H9 (cell line): ENCODE results near the gene KIAA1328. TPM values are rescaled to one million over a fixed set of nuclear protein-coding genes. Genes with fewer than 3 reads are reported as not detected.

Source experiments
- DNase-seq: peaks from one replicate; pipeline ENCODE4 v3.0.0-alpha.2; 2017
- H2AFZ ChIP-seq: one replicate; pipeline ENCODE4 v1.6.1; 2013; ENCODE audit warnings: mild to moderate bottlenecking, low read length, control low read depth, moderate library complexity
- H2AK5ac ChIP-seq: 2 replicates; pipeline ENCODE4 v1.6.1; 2013; ENCODE audit warnings: low read length, control low read depth, mixed read lengths; ENCODE audit not compliant: insufficient read length
- H2BK120ac ChIP-seq: one replicate; pipeline ENCODE4 v1.6.1; 2013; ENCODE audit warnings: low read depth, mild to moderate bottlenecking, low read length, control low read depth, inconsistent platforms; ENCODE audit not compliant: poor library complexity, severe bottlenecking
- H2BK12ac ChIP-seq: 2 replicates; pipeline ENCODE4 v1.6.1; 2013; ENCODE audit warnings: low read length, control low read depth, mixed read lengths, low read depth; ENCODE audit not compliant: insufficient read length
- H2BK15ac ChIP-seq: 2 replicates; pipeline ENCODE4 v1.6.1; 2013; ENCODE audit warnings: low read depth, low read length, control low read depth
- H2BK20ac ChIP-seq: one replicate; pipeline ENCODE4 v1.6.1; 2013; ENCODE audit warnings: low read depth, mild to moderate bottlenecking, low read length, control low read depth, inconsistent platforms; ENCODE audit not compliant: poor library complexity, severe bottlenecking
- H2BK5ac ChIP-seq: 2 replicates; pipeline ENCODE4 v1.6.1; 2013; ENCODE audit warnings: low read length, control low read depth, mixed read lengths; ENCODE audit not compliant: insufficient read length
- H3K14ac ChIP-seq: 2 replicates; pipeline ENCODE4 v1.6.1; 2013; ENCODE audit warnings: low read length, control low read depth; ENCODE audit not compliant: insufficient read depth
- H3K18ac ChIP-seq: 2 replicates; pipeline ENCODE4 v1.6.1; 2013; ENCODE audit warnings: low read depth, mild to moderate bottlenecking, mixed read lengths, low read length, control low read depth; ENCODE audit not compliant: insufficient read length
- H3K23ac ChIP-seq: 2 replicates; pipeline ENCODE4 v1.6.1; 2013; ENCODE audit warnings: low read length, control low read depth, mixed read lengths, low read depth; ENCODE audit not compliant: insufficient read length
- H3K23me2 ChIP-seq: 2 replicates; pipeline ENCODE4 v1.6.1; 2013; ENCODE audit warnings: low read depth, mild to moderate bottlenecking, mixed read lengths, low read length, control low read depth; ENCODE audit not compliant: insufficient read length, poor library complexity, severe bottlenecking
- H3K27ac ChIP-seq: 2 replicates; pipeline ENCODE4 v1.5.1; 2013; ENCODE audit warnings: low read length, control low read depth, mixed read lengths, low read depth; ENCODE audit not compliant: insufficient read length
- H3K27me3 ChIP-seq: 2 replicates; pipeline ENCODE4 v1.6.1; 2013; ENCODE audit warnings: low read length, control low read depth, inconsistent platforms; ENCODE audit not compliant: insufficient read depth
- H3K4ac ChIP-seq: 2 replicates; pipeline ENCODE4 v1.6.1; 2013; ENCODE audit warnings: low read depth, mild to moderate bottlenecking, control low read depth, inconsistent platforms, low read length, moderate library complexity
- H3K4me1 ChIP-seq: 2 replicates; pipeline ENCODE4 v1.6.1; 2013; ENCODE audit warnings: low read length, control low read depth, inconsistent platforms; ENCODE audit not compliant: insufficient read depth
- H3K4me2 ChIP-seq: 2 replicates; pipeline ENCODE4 v1.6.1; 2013; ENCODE audit warnings: low read length, control low read depth, mixed read lengths; ENCODE audit not compliant: insufficient read length, insufficient read depth
- H3K56ac ChIP-seq: 2 replicates; pipeline ENCODE4 v1.6.1; 2013; ENCODE audit warnings: low read depth, mild to moderate bottlenecking, mixed read lengths, low read length, control low read depth; ENCODE audit not compliant: insufficient read length
- H3K79me1 ChIP-seq: 2 replicates; pipeline ENCODE4 v1.6.1; 2013; ENCODE audit warnings: low read depth, mild to moderate bottlenecking, moderate library complexity, low read length, control low read depth, inconsistent platforms; ENCODE audit not compliant: insufficient read depth, poor library complexity, severe bottlenecking
- H3K79me2 ChIP-seq: 2 replicates; pipeline ENCODE4 v1.6.1; 2013; ENCODE audit warnings: low read length, control low read depth, inconsistent platforms; ENCODE audit not compliant: insufficient read depth
- H3K9ac ChIP-seq: 2 replicates; pipeline ENCODE4 v1.6.1; 2013; ENCODE audit warnings: low read length, control low read depth, mixed read lengths; ENCODE audit not compliant: insufficient read length; ENCODE audit errors: extremely low read depth
- H3K9me3 ChIP-seq: one replicate; pipeline ENCODE4 v1.6.1; 2013; ENCODE audit warnings: low read depth, low read length, inconsistent platforms; ENCODE audit not compliant: control insufficient read depth
- H3T11ph ChIP-seq: one replicate; pipeline ENCODE4 v1.6.1; 2013; ENCODE audit warnings: mild to moderate bottlenecking, low read length, control low read depth, inconsistent platforms
- H4K20me1 ChIP-seq: one replicate; pipeline ENCODE4 v1.6.1; 2013; ENCODE audit not compliant: control insufficient read depth, insufficient read length, insufficient read depth
- H4K5ac ChIP-seq: 2 replicates; pipeline ENCODE4 v1.6.1; 2013; ENCODE audit warnings: low read depth, mild to moderate bottlenecking, mixed read lengths, low read length, control low read depth; ENCODE audit not compliant: insufficient read length
- H4K8ac ChIP-seq: replicated peaks from 2 replicates; pipeline ENCODE4 v1.6.1; 2013; ENCODE audit warnings: low read length, control low read depth, mixed read lengths, low read depth; ENCODE audit not compliant: insufficient read length
- H4K91ac ChIP-seq: 2 replicates; pipeline ENCODE4 v1.6.1; 2013; ENCODE audit warnings: low read depth, mild to moderate bottlenecking, moderate library complexity, mixed read lengths, low read length, control low read depth; ENCODE audit not compliant: insufficient read length
- H3K27ac Mint-ChIP-seq, 3 experiments: 2 replicates in 2 of 3; 3 replicates in 1 of 3; pipeline ENCODE4 v1.8.0; 2020 to 2021; ENCODE audit warnings: mixed read lengths in 3 of 3, mild to moderate bottlenecking in 1 of 3, moderate library complexity in 1 of 3
- H3K27me3 Mint-ChIP-seq: 2 replicates; pipeline ENCODE4 v1.8.0; 2021; ENCODE audit warnings: low read depth, mild to moderate bottlenecking, moderate library complexity, mixed read lengths
- H3K36me3 Mint-ChIP-seq, 3 experiments: 2 replicates in 2 of 3; 3 replicates in 1 of 3; pipeline ENCODE4 v1.8.0; 2020 to 2021; ENCODE audit warnings: low read depth in 3 of 3, mixed read lengths in 3 of 3; ENCODE audit not compliant: insufficient read depth in 1 of 3
- H3K4me1 Mint-ChIP-seq, 2 experiments: 2 replicates each; pipeline ENCODE4 v1.8.0; 2020; ENCODE audit warnings: mixed read lengths in 2 of 2
- H3K4me3 Mint-ChIP-seq, 2 experiments: 2 replicates in 1 of 2; 3 replicates in 1 of 2; pipeline ENCODE4 v1.8.0; 2020 to 2021; ENCODE audit warnings: mild to moderate bottlenecking in 2 of 2, mixed read lengths in 2 of 2, moderate library complexity in 1 of 2
- H3K9me3 Mint-ChIP-seq, 2 experiments: 2 replicates in 1 of 2; 3 replicates in 1 of 2; pipeline ENCODE4 v1.8.0; 2020; ENCODE audit warnings: mild to moderate bottlenecking in 2 of 2, mixed read lengths in 2 of 2, moderate library complexity in 1 of 2
- CTCF ChIP-seq: fragments of 200-600 bp; sonication (generic); conservative IDR thresholded peaks from 3 replicates; pipeline ENCODE4 v1.8.0; 2021; ENCODE audit warnings: antibody characterized with exemption, mild to moderate bottlenecking
- WGBS: extraction: QIAGEN DNeasy Blood & Tissue Kit; methylation state at CpG from one replicate; pipeline ENCODE4 v1.1.7; 2013; ENCODE audit warnings: missing lambda C conversion rate, low lambda C conversion rate, mixed read lengths; ENCODE audit not compliant: insufficient read length; ENCODE audit errors: extremely low coverage; 5-methylcytosine and 5-hydroxymethylcytosine counted together
- total RNA-seq: library from RNA; stranded (reverse); gene quantifications from 2 replicates; pipeline ENCODE4 v1.2.1, GENCODE V29; 2021

KIAA1328 gene
- total RNA-seq, 1 experiment from 2014 or later: 4.9 TPM

GRCh38 chr18:36856815-36857214 is 27.9 kb downstream of the KIAA1328 start:
- WGBS: no CpG with 5 or more reads among the region's 1 CpG
- H3K9me3 ChIP-seq: no peaks in the 10 kb centered on the region
- H2BK5ac ChIP-seq: no peak overlapping the region
- no peak overlapping the region for H3K23ac ChIP-seq
- no peak overlapping the region for H2BK12ac ChIP-seq
- no peak overlapping the region for H2BK120ac ChIP-seq
- Mint-ChIP-seq H3K4me3 (no peak overlapping the region), H3K9me3 (peaks cover 3 to 4% of the 10 kb centered on the region in 2 experiments; a peak in 4 of 5 replicates), H3K27ac (no peak overlapping the region), H3K36me3 (peaks cover 8 to 14% (median 10%) of the 10 kb centered on the region in 3 experiments; a peak in 6 of 7 replicates), H3K27me3 (no peaks in the 10 kb centered on the region), H3K4me1 (peaks cover 0 to 6% of the 10 kb centered on the region in 2 experiments; a peak in 2 of 4 replicates)
- no peak overlapping the region for H3K56ac ChIP-seq
- H4K20me1 ChIP-seq: no peaks in the 10 kb centered on the region
- no peak overlapping the region for H3K4me2 ChIP-seq
- H2AFZ ChIP-seq: no peak overlapping the region
- no peak overlapping the region for H4K5ac ChIP-seq
- no peak overlapping the region for H3K9ac ChIP-seq
- H3K27ac ChIP-seq: no peak overlapping the region
- no peak overlapping the region for H2BK20ac ChIP-seq
- H3K14ac ChIP-seq: no peak overlapping the region
- no peak for DNase-seq
- no peak overlapping the region for H3T11ph ChIP-seq
- H4K8ac ChIP-seq: no peak overlapping the region
- no peaks in the 10 kb centered on the region for H3K27me3 ChIP-seq
- H2AK5ac ChIP-seq: no peak overlapping the region
- no peak overlapping the region for H4K91ac ChIP-seq
- H3K23me2 ChIP-seq: no peaks in the 10 kb centered on the region
- no peak overlapping the region for H3K18ac ChIP-seq
- no peaks in the 10 kb centered on the region for H3K79me1 ChIP-seq
- H3K4me1 ChIP-seq: no peaks in the 10 kb centered on the region
- H2BK15ac ChIP-seq: no peak overlapping the region
- no peak for TF ChIP-seq CTCF
- H3K4ac ChIP-seq: no peak overlapping the region
- no peaks in the 10 kb centered on the region for H3K79me2 ChIP-seq
